Measurements from ENCODE around the gene DPP6.
"Not testable (repeated sequence)": the region's sequence is repeated elsewhere in the genome, so short reads cannot be mapped to it uniquely, and the experiment has no call there.

The DPP6 gene

DNA sequence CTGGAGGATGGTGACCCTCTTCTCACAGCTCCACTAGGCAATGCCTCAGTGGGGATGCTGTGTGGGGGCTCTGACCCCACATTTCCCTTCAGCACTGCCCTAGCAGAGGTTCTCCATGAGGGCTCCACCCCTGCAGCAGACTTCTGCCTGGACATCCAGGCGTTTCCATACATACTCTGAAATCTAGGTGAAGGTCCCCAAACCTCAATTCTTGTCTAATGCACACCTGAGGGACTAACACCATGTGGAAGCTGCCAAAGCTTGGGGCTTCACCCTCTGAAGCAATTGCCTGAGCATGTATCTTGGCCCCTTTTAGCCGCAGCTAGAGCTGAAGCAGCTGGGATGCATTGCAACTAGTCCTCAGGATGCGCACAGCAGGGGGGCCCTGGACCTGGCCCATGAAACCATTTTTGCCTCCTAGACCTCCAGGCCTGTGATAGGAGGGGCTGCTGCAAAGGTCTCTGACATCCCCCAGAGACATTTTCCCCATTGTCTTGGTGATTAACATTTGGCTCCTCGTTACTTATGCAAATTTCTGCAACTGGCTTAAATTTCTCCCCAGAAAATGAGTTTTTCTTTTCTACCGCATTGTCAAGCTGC is 882.3 kb downstream of the DPP6 start:
- not testable (repeated sequence) for DNase-seq (ENCODE audit: low spot score)

DNA sequence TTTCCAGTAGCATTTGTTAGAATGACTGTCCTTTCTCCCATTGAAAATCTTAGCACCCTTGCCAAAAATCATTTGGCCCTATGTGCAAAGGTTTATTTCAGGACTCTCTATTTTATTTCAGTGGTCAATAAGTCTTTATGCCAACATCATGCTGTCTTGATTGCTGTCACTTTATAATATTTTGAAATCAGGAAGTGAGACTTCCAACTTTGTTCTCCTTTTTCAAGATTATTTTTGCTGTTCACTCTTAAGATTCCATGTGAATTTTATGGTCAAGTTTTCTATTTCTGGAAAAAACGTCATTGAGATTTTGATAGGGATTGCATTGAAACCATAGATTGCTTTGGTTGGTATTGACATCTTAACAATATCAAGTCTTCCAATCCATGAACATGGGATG is 885.6 kb downstream of the DPP6 start:
- no peak for DNase-seq (ENCODE audit: low spot score)

GRCh38 chr7:154942691-154943090 is 890.5 kb downstream of the DPP6 start:
- DNase-seq (ENCODE audit: low spot score) = no peak

Data from COLO829 (cell line).